ENCODE measurements around the gene CA11. TPM values are rescaled to one million over a fixed set of nuclear protein-coding genes. Genes with fewer than 3 reads are reported as not detected.

CA11 gene
- total RNA-seq, 2 experiments from 2014 or later = 11.1 to 13.0 TPM

- peak; percentile 98 for DNase-seq
- no peaks in the 10 kb centered on the region for H3K27me3 Mint-ChIP-seq
- H3K36me3 Mint-ChIP-seq (ENCODE audit: low read depth) = peaks cover 28% of the 10 kb centered on the region
- H3K4me3 Mint-ChIP-seq = peak overlapping the region; percentile 73
- ATAC-seq = peak; percentile 84
- no peak for TF ChIP-seq CTCF (IDR thresholded peaks at IDR 0.05)
- no peaks in the 10 kb centered on the region for H3K9me3 Mint-ChIP-seq
- intact Hi-C loops (cut with micrococcal nuclease) = no loop called here
- CTCF ChIA-PET = interaction anchor here (0.8 to 1.2 kb wide), 3 partner anchors 10 to 118 kb away, joined by 3 to 4 read pairs (median 4); no protein-coding TSS in a partner anchor
- peak overlapping the region; percentile 91 for H3K27ac Mint-ChIP-seq
- peaks cover 45% of the 10 kb centered on the region for H3K4me1 Mint-ChIP-seq (ENCODE audit: low read depth)
- POLR2A ChIA-PET = interaction anchor here (0.8 to 10.8 kb wide), 5 partner anchors 6 to 100 kb away, joined by 3 to 154 read pairs (median 3); no protein-coding TSS in a partner anchor
These were observed 21.9 kb downstream of the CA11 start for GRCh38 chr19:48624067-48624594.

GRCh38 chr19:48623556-48624066 lies 22.4 kb downstream of the CA11 start:
- no peak for TF ChIP-seq CTCF (IDR thresholded peaks at IDR 0.05)
- ATAC-seq (no peak), DNase-seq (no peak)
- H3K27ac Mint-ChIP-seq = peak overlapping the region; percentile 91
- POLR2A ChIA-PET = interaction anchor here (0.8 to 10.8 kb wide), 5 partner anchors 7 to 101 kb away, joined by 3 to 154 read pairs (median 3); no protein-coding TSS in a partner anchor
- no peaks in the 10 kb centered on the region for H3K27me3 Mint-ChIP-seq
- peak overlapping the region; percentile 73 for H3K4me3 Mint-ChIP-seq
- CTCF ChIA-PET = interaction anchor here (0.8 to 1.2 kb wide), 3 partner anchors 10 to 118 kb away, joined by 3 to 4 read pairs (median 4); no protein-coding TSS in a partner anchor
- no peaks in the 10 kb centered on the region for H3K9me3 Mint-ChIP-seq
- H3K4me1 Mint-ChIP-seq (ENCODE audit: low read depth) = peaks cover 45% of the 10 kb centered on the region
- peaks cover 30% of the 10 kb centered on the region for H3K36me3 Mint-ChIP-seq (ENCODE audit: low read depth)
- intact Hi-C loops (cut with micrococcal nuclease) = no loop called here

- no peaks in the 10 kb centered on the region for H3K9me3 Mint-ChIP-seq
- peaks cover 43% of the 10 kb centered on the region for H3K4me1 Mint-ChIP-seq (ENCODE audit: low read depth)
- peak overlapping the region; percentile 93 for H3K4me3 Mint-ChIP-seq
- intact Hi-C loops (cut with micrococcal nuclease) = no loop called here
- no peak for TF ChIP-seq CTCF (IDR thresholded peaks at IDR 0.05)
- H3K36me3 Mint-ChIP-seq (ENCODE audit: low read depth) = peaks cover 62% of the 10 kb centered on the region
- ChIA-PET POLR2A (interaction anchor here (0.6 to 10.8 kb wide), 11 partner anchors 11 to 254 kb away, joined by 3 to 154 read pairs (median 6); partner anchors contain the start of genes DBP and SPACA4), CTCF (interaction anchor here (1.0 to 3.6 kb wide), 3 partner anchors 11 to 286 kb away, joined by 4 to 14 read pairs (median 5); partner anchors contain the start of gene CA11)
- H3K27ac Mint-ChIP-seq = peak overlapping the region; percentile 100
- ATAC-seq (no peak), DNase-seq (no peak)
- no peaks in the 10 kb centered on the region for H3K27me3 Mint-ChIP-seq
These were observed 26.0 kb downstream of the CA11 start for GRCh38 chr19:48619692-48620585.

- H3K9me3 Mint-ChIP-seq = no peaks in the 10 kb centered on the region
- ChIA-PET POLR2A (interaction anchor here (0.6 to 10.8 kb wide), 15 partner anchors 11 to 290 kb away, joined by 3 to 154 read pairs (median 5); partner anchors contain the start of genes DBP, SPACA4, SYNGR4 and TMEM143), CTCF (interaction anchor here (0.6 to 3.6 kb wide), 5 partner anchors 11 to 285 kb away, joined by 3 to 14 read pairs (median 5); partner anchors contain the start of gene CA11)
- peaks cover 62% of the 10 kb centered on the region for H3K36me3 Mint-ChIP-seq (ENCODE audit: low read depth)
- DNase-seq (peak; percentile 98), ATAC-seq (peak; percentile 76)
- intact Hi-C loops (cut with micrococcal nuclease) = no loop called here
- H3K27ac Mint-ChIP-seq = peak within 1 kb of the TSS; percentile 100
- no peak for TF ChIP-seq CTCF (IDR thresholded peaks at IDR 0.05)
- peak within 1 kb of the TSS; percentile 93 for H3K4me3 Mint-ChIP-seq
- peaks cover 38% of the 10 kb centered on the region for H3K4me1 Mint-ChIP-seq (ENCODE audit: low read depth)
- no peaks in the 10 kb centered on the region for H3K27me3 Mint-ChIP-seq
These were observed 26.9 kb downstream of the CA11 start, which contains the start of the genes RPL18 and SPHK2 for GRCh38 chr19:48618916-48619691. Gene RPL18 (minus strand): TSS chr19:48619178. CDS start chr19:48619143, 35 bp downstream. Gene SPHK2 (plus strand): TSS chr19:48619506. CDS start chr19:48620515, 1,009 bp downstream.
